HL-60/S4 treated with retinoic acid at 250 ng/mL for 4 days and 3 days (cell line): ENCODE measurements around the gene RNF183.
"Not testable (repeated sequence)": the region's sequence is repeated elsewhere in the genome, so short reads cannot be mapped to it uniquely, and the experiment has no call there.

Source experiments
- in situ Hi-C: fragments of 300-500 bp; cut with MboI; formaldehyde crosslinking; loops from 2 replicates; pipeline ENCODE4 v1.7.0; 2022; ENCODE audit warnings: low sequenced_read_pairs

The RNF183 gene

DNA sequence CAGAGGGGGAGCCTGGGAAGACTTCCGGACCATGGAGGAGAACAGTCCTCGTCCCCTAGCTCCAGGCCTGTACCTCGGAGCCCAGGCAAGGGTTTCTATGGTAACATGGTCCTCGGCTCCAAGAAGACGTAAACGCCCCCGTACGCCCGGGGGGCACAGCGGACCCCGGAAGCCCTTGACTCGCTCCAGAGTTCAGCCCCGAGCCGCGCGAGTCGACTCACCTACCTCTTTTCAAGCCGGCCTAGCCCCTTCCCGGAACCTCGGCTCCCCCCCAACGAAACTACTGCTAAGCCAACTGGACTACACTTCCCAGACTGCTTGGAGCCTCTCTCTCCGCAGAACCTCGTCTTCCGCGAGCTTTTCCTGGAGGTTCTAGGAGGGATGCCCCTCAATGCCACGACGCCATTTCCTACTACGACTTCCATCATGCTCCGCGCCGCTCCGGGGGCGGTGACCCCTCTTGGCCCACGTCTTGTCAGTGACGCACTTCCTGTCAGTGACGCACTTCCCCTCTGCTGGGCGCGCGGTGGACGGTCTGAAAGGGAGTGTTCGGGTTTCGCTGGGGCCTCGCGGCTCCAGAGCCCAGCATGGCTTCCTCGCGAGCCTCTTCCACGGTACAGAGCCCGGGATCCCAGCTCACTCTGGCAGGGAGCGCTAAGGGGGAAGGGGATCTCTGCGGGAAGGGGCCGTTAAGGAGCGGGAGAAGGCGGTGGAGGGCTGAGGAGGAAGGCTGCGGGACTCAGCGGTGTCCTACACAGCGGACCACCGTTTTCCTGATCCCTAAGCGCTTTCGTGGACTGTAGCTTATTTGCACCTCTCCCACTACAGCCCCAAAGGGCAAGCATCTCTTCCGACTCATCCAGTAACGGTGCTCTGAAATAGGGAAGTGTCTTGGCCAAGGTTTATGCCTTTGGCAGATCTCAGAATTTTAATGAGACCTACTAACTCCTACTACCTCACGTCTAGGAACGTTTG lies 27.7 kb downstream of the RNF183 start, which contains the start of the genes CDC26 and PRPF4:
CDC26 (minus strand) TSS at position 416 of the 975 bp plus-strand sequence. CDS start 3,065 bp downstream, outside the sequence.
PRPF4 (plus strand) TSS at position 502 of the 975 bp plus-strand sequence; CDS start at position 588, 86 bp downstream.
- in situ Hi-C loops, result no loop called here

DNA sequence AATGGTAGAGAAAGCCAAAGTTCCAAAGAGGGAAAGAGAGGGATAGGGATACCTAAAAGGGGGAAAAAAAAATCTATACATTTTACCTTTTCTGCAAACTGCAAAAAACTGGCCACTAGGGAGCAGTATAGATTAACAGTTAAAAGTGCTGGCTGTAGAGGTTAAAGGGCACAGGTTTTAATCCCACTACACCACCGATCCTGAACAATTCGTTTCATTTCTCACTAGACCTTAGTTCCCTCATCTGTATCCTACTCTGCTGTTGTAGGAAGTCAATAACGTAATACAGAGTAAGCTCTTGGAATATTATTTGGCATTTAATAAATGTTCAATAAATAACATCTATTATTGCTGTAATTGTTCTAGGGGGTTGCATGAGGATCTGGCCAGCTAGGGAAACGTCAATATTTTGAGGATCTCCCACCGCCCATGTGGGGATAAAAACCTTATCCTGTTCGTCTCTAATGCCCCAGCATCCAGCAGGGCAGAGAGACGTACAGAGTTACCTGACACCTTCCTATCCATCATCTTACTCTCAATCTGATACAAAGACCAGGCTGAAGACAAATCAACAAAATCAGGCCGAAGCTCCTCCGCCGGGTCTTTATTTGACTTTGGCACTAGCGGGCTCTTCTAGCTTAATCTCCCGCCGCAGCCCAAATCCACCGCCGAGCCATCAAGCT lies 28.6 kb downstream of the RNF183 start:
- in situ Hi-C loops, result no loop called here

- in situ Hi-C loops, result no loop called here
Measured at GRCh38 chr9:113269871-113270270, 33.3 kb downstream of the RNF183 start.

DNA sequence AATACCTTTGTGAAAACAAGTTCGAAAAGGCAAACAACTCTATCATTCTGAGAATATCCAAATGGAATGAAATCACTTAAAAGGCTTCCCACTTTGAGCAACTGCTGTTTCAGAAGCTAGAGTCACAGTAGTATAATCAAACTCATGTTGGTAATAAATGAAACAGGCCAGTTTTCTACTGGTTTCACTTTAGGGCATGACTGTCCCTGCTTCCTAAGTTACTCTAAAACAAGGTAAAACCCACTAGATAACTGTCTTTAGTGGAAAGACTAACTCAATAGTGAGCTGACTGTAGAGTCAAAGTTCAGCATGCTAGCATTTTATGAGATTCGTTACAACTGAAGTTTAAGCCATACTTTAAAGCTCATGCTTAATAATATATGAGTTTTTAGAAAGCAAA lies 33.8 kb downstream of the RNF183 start:
- in situ Hi-C loops, result no loop called here

DNA sequence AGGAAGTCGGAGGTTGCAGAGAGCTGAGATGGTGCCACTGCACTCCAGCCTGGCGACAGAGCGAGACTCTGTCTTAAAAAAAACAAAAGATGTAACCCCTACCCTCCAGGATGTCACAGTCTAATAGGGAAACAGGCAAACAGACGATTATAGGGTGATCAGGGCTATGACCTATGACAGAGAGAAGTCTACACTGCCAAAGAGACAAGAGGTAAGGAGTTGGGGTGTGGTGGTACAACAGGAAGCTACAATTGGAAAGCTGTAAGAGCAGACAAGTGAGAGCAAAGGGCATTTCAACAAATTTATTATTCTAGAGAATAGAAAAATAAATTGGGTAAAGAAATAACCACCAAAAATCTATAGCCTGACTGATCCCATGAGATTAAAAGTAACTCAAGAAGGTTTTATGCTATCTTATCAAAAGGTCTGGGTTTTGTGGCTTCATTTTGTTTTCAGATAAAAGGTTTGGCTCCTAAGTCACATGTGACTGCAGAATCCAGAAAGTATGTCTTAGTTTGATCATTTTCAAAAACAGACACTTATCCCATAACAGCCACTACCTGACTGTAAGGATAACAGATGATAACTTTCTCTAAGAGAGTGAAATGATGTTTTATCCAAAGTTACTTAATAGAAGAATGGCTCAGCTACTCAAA lies 35.1 kb downstream of the RNF183 start:
- in situ Hi-C loops, result no loop called here

- in situ Hi-C loops, result no loop called here
Measured at GRCh38 chr9:113266174-113266573, 37.0 kb downstream of the RNF183 start.

- in situ Hi-C loops, result no loop called here
Measured at GRCh38 chr9:113261917-113262671, 41.1 kb downstream of the RNF183 start.

- in situ Hi-C loops, result no loop called here
Measured at GRCh38 chr9:113258282-113258681, 44.9 kb downstream of the RNF183 start.

DNA sequence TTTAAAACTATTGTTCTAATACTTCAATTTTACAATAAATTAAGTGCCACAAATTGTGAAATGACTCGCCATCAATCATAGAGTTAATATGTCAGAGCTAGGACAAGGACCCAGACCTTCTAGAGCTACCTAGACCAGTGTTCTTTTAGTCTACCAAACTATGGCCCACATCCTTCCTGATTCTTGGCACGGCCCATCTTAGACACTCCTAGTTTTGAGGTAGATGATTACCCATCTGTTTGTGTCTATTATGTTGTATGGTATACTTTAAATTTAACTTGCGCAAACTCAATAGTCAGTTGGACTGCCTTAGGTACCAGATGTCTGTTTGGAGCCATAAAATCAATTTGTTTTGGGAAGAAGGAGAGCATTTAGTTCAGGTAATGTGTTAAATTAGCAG lies 45.3 kb downstream of the RNF183 start:
- in situ Hi-C loops, result no loop called here

GRCh38 chr9:113255438-113255837 lies 47.7 kb downstream of the RNF183 start:
- in situ Hi-C loops, result no loop called here

GRCh38 chr9:113254991-113255390 lies 48.2 kb downstream of the RNF183 start:
- in situ Hi-C loops, result no loop called here

GRCh38 chr9:113250807-113251206 lies 52.4 kb downstream of the RNF183 start:
- in situ Hi-C loops, result no loop called here

GRCh38 chr9:113249661-113250060 lies 53.5 kb downstream of the RNF183 start:
- in situ Hi-C loops, result not testable (repeated sequence)

- in situ Hi-C loops, result no loop called here
Measured at GRCh38 chr9:113247640-113248039, 55.5 kb downstream of the RNF183 start.
